MM.1S (cell line): ENCODE data around the gene RBP5.

Experiments
- DNase-seq: peaks from one replicate; pipeline ENCODE4 v3.0.0-alpha.2; 2015
- H2AFZ ChIP-seq: fragments of 300-600 bp; sonication (generic); 2 replicates; pipeline ENCODE4 v1.6.0; 2016; ENCODE audit warnings: antibody characterized with exemption, low read length
- H3F3A ChIP-seq: fragments of 300-600 bp; sonication (generic); 2 replicates; pipeline ENCODE4 v1.6.1; 2016; ENCODE audit warnings: mild to moderate bottlenecking, antibody characterized with exemption, low read length, moderate library complexity, mixed read lengths; ENCODE audit not compliant: insufficient read depth
- H3K27ac ChIP-seq: fragments of 300-600 bp; sonication (generic); 2 replicates; pipeline ENCODE4 v1.5.1; 2016; ENCODE audit warnings: mild to moderate bottlenecking, low read length
- H3K27me3 ChIP-seq: fragments of 300-600 bp; sonication (generic); replicated peaks from 2 replicates; pipeline ENCODE4 v1.6.0; 2016; ENCODE audit warnings: low read length; ENCODE audit not compliant: insufficient read depth
- H3K36me3 ChIP-seq: fragments of 300-600 bp; sonication (generic); replicated peaks from 2 replicates; pipeline ENCODE4 v1.6.1; 2016; ENCODE audit warnings: mild to moderate bottlenecking, low read length, mixed read lengths; ENCODE audit not compliant: insufficient read depth
- H3K4me1 ChIP-seq: fragments of 300-600 bp; sonication (generic); 2 replicates; pipeline ENCODE4 v1.6.1; 2016; ENCODE audit warnings: low read length, mixed read lengths
- H3K4me2 ChIP-seq: fragments of 300-600 bp; sonication (generic); 2 replicates; pipeline ENCODE4 v1.6.0; 2016; ENCODE audit warnings: low read depth, low read length
- H3K4me3 ChIP-seq: fragments of 300-600 bp; sonication (generic); 2 replicates; pipeline ENCODE4 v1.5.1; 2016; ENCODE audit warnings: low read length, mixed read lengths
- H3K79me2 ChIP-seq: fragments of 300-600 bp; sonication (generic); 2 replicates; pipeline ENCODE4 v1.6.1; 2016; ENCODE audit warnings: mixed run types, low read length, mixed read lengths
- H3K9ac ChIP-seq: fragments of 300-600 bp; sonication (generic); 2 replicates; pipeline ENCODE4 v1.6.1; 2016; ENCODE audit warnings: low read length, mixed read lengths
- H3K9me2 ChIP-seq: fragments of 300-600 bp; sonication (generic); replicated peaks from 2 replicates; pipeline ENCODE4 v1.6.1; 2016; ENCODE audit warnings: mild to moderate bottlenecking, low read length, mixed read lengths; ENCODE audit not compliant: insufficient read depth
- H3K9me3 ChIP-seq: fragments of 300-600 bp; sonication (generic); replicated peaks from 2 replicates; pipeline ENCODE4 v1.6.1; 2016; ENCODE audit warnings: mild to moderate bottlenecking, low read length, mixed read lengths; ENCODE audit not compliant: insufficient read depth
- H4K20me1 ChIP-seq: fragments of 300-600 bp; sonication (generic); 2 replicates; pipeline ENCODE4 v1.6.1; 2016; ENCODE audit warnings: mild to moderate bottlenecking, low read length, moderate library complexity, mixed read lengths; ENCODE audit not compliant: insufficient read depth
- EZH2 ChIP-seq: fragments of 300-600 bp; sonication (generic); optimal IDR thresholded peaks from 2 replicates; pipeline ENCODE3; 2017; ENCODE audit warnings: low read depth, mild to moderate bottlenecking, antibody characterized with exemption, low read length, mixed read lengths
- EZH2phosphoT487 ChIP-seq: fragments of 300-600 bp; sonication (generic); IDR thresholded peaks from 2 replicates; pipeline ENCODE4 v1.6.1; 2018; ENCODE audit warnings: antibody characterized with exemption, low read length
- TF ChIP-seq, protein P1 (sequence below): fragments of 300-600 bp; sonication (generic); IDR thresholded peaks from 2 replicates; pipeline ENCODE4 v1.5.1; 2016; ENCODE audit warnings: antibody characterized with exemption, low read length, mixed read lengths

The RBP5 gene

DNA sequence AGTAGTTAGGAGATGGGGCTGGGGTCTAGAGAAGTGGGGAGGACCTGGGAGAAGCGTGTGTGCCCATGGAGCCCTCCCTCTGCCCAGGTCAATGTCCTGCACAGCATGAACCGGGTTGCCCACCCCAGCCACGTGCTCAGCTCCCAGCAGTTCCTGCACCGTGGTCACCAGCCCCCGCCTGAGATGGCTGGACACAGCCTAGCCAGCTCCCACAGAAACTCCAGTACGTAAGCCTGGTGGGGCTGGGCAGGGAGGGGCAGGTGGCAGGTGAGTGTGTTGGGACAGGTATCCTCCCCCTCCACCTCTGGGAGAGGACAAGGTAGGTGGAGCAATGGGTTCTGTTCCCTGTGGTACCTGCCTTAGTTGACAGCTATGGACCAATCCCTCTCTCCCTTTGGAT is 22.2 kb upstream of the RBP5 start:
- Histone ChIP-seq H3K9me3 (no peaks in the 10 kb centered on the region), H3K36me3 (no peaks in the 10 kb centered on the region), H2AFZ (no peak overlapping the region), H3K79me2 (no peaks in the 10 kb centered on the region), H3K4me1 (no peaks in the 10 kb centered on the region), H3K9me2 (no peaks in the 10 kb centered on the region), H3K27me3 (no peaks in the 10 kb centered on the region), H3K4me2 (no peak overlapping the region), H3K4me3 (no peak overlapping the region), H3F3A (no peaks in the 10 kb centered on the region), H3K27ac (no peak overlapping the region), H3K9ac (no peak overlapping the region), H4K20me1 (no peaks in the 10 kb centered on the region)
- TF ChIP-seq, protein P1, sequence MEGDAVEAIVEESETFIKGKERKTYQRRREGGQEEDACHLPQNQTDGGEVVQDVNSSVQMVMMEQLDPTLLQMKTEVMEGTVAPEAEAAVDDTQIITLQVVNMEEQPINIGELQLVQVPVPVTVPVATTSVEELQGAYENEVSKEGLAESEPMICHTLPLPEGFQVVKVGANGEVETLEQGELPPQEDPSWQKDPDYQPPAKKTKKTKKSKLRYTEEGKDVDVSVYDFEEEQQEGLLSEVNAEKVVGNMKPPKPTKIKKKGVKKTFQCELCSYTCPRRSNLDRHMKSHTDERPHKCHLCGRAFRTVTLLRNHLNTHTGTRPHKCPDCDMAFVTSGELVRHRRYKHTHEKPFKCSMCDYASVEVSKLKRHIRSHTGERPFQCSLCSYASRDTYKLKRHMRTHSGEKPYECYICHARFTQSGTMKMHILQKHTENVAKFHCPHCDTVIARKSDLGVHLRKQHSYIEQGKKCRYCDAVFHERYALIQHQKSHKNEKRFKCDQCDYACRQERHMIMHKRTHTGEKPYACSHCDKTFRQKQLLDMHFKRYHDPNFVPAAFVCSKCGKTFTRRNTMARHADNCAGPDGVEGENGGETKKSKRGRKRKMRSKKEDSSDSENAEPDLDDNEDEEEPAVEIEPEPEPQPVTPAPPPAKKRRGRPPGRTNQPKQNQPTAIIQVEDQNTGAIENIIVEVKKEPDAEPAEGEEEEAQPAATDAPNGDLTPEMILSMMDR = no peak
- TF ChIP-seq EZH2phosphoT487 (no peak), EZH2 (no peak)
- no peak for DNase-seq

DNA sequence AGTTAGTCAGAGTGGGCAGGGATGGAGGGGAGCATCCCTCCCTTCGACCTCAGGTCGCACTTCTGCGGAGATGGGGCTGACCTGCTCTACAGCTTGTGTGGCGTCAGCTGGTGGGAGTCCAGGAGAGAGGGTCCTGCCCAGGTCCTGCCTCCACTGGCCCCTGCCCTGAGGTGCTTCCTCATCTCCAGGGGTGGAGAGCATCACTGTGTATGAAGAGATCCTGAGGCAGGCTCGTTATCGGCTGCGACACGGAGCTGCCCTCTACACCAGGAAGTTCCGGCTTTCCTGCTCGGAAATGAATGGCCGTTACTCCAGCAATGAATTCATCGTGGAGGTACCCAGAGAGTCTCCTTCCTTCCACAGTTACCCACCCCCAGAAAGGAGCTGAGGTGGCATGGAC is 21.7 kb upstream of the RBP5 start:
- no peak overlapping the region for H3K4me2 ChIP-seq
- no peaks in the 10 kb centered on the region for H3K36me3 ChIP-seq
- no peak overlapping the region for H2AFZ ChIP-seq
- DNase-seq = no peak
- no peak overlapping the region for H3K4me3 ChIP-seq
- H3K9me2 ChIP-seq = no peaks in the 10 kb centered on the region
- H4K20me1 ChIP-seq = no peaks in the 10 kb centered on the region
- H3F3A ChIP-seq = no peaks in the 10 kb centered on the region
- no peak overlapping the region for H3K9ac ChIP-seq
- H3K4me1 ChIP-seq = no peaks in the 10 kb centered on the region
- no peaks in the 10 kb centered on the region for H3K27me3 ChIP-seq
- TF ChIP-seq, protein P1 = no peak
- no peak for TF ChIP-seq EZH2
- TF ChIP-seq EZH2phosphoT487 = no peak
- no peaks in the 10 kb centered on the region for H3K79me2 ChIP-seq
- no peak overlapping the region for H3K27ac ChIP-seq
- H3K9me3 ChIP-seq = no peaks in the 10 kb centered on the region

DNA sequence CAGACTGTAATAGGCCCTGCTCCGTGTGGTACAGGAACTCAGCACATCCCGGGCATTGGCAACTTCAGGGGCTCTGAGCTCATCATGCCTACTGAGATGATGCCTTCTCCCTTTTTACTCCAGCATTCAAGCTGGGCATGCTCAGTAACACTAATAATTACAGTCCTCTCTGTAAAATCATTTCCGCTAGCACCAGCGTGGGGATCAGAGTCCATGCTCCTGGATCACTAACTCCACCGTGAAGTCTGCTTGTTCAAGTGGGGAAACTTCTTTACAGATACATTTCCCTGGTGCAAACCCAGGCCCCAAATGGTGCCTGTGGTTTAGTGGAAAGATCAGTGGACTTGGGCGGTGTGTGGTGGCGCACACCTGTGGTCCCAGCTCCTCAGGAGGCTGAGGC is 18.2 kb upstream of the RBP5 start:
- Histone ChIP-seq H3F3A (no peaks in the 10 kb centered on the region), H3K36me3 (no peaks in the 10 kb centered on the region), H3K9me2 (no peaks in the 10 kb centered on the region), H3K4me3 (no peak overlapping the region), H3K27ac (no peak overlapping the region), H4K20me1 (no peaks in the 10 kb centered on the region), H3K9ac (no peak overlapping the region), H2AFZ (no peak overlapping the region), H3K4me2 (no peak overlapping the region), H3K4me1 (0 out of 2 replicates have a peak, but pooled peaks cover under 1% of the 10 kb centered on the region), H3K79me2 (no peaks in the 10 kb centered on the region), H3K27me3 (no peaks in the 10 kb centered on the region), H3K9me3 (no peaks in the 10 kb centered on the region)
- TF ChIP-seq EZH2 (no peak), EZH2phosphoT487 (no peak)
- TF ChIP-seq, protein P1 = no peak
- DNase-seq = no peak
